HepG2 (cell line): Measurements from ENCODE around the gene LYRM4. TPM values are rescaled to one million over a fixed set of nuclear protein-coding genes. Genes with fewer than 3 reads are reported as not detected.

Source experiments
- AHDC1 ChIP-seq: sonication (generic); formaldehyde crosslinking; IDR thresholded peaks from 2 replicates; pipeline ENCODE4 v1.5.1; 2020; ENCODE audit warnings: mild to moderate bottlenecking, missing genetic modification reagents, borderline replicate concordance
- ARNTL ChIP-seq: sonication (generic); formaldehyde crosslinking; IDR thresholded peaks from 2 replicates; pipeline ENCODE4 v1.4.0; 2020; ENCODE audit warnings: mild to moderate bottlenecking, missing genetic modification reagents
- EP300 ChIP-seq, 3 experiments: sonication (generic) in 1 of 3; formaldehyde crosslinking in 1 of 3; IDR thresholded peaks; 2 replicates each; pipeline versions ENCODE4 v1.5.1 to v1.6.1; 2011 to 2020; ENCODE audit warnings: low read depth in 2 of 3, low read length in 2 of 3, borderline replicate concordance in 1 of 3, improper control_type of control experiment in 1 of 3, mild to moderate bottlenecking in 1 of 3, missing genetic modification reagents in 1 of 3, moderate library complexity in 1 of 3
- FOSL1 ChIP-seq: sonication (generic); formaldehyde crosslinking; IDR thresholded peaks from 2 replicates; pipeline ENCODE4 v1.9.0; 2021; ENCODE audit warnings: missing genetic modification reagents, borderline replicate concordance
- HOXA3 ChIP-seq: sonication (generic); formaldehyde crosslinking; IDR thresholded peaks from 2 replicates; pipeline ENCODE4 v1.5.0; 2020; ENCODE audit warnings: missing genetic modification reagents
- ISL2 ChIP-seq: sonication (generic); formaldehyde crosslinking; IDR thresholded peaks from 2 replicates; pipeline ENCODE4 v1.5.0; 2020; ENCODE audit warnings: missing genetic modification reagents
- JDP2 ChIP-seq: sonication (generic); formaldehyde crosslinking; IDR thresholded peaks from 2 replicates; pipeline ENCODE4 v1.8.1; 2022; ENCODE audit warnings: missing genetic modification reagents, borderline replicate concordance
- PPARG ChIP-seq: conservative IDR thresholded peaks from 2 replicates; pipeline ENCODE4 v1.6.1; 2016; ENCODE audit warnings: missing biosample characterization, missing genetic modification reagents
- SMC3 ChIP-seq: IDR thresholded peaks from 2 replicates; pipeline ENCODE4 v1.6.1; 2011; ENCODE audit warnings: low read length, improper control_type of control experiment
- SPEN ChIP-seq: sonication (generic); formaldehyde crosslinking; IDR thresholded peaks from 2 replicates; pipeline ENCODE4 v1.5.1; 2020; ENCODE audit warnings: low read depth, mild to moderate bottlenecking, missing genetic modification reagents
- TARDBP ChIP-seq: sonication (generic); formaldehyde crosslinking; IDR thresholded peaks from 2 replicates; pipeline ENCODE4 v1.8.0; 2022; ENCODE audit warnings: mild to moderate bottlenecking, missing genetic modification reagents
- TBX3 ChIP-seq: fragments of 450-650 bp; IDR thresholded peaks from 2 replicates; pipeline ENCODE4 v1.6.1; 2017; ENCODE audit warnings: antibody characterized with exemption, mild to moderate bottlenecking, inconsistent platforms, borderline replicate concordance
- ZC3H4 ChIP-seq: sonication (generic); formaldehyde crosslinking; IDR thresholded peaks from 2 replicates; pipeline ENCODE4 v1.4.0; 2020; ENCODE audit warnings: missing genetic modification reagents, borderline replicate concordance
- ZGPAT ChIP-seq: IDR thresholded peaks from 2 replicates; pipeline ENCODE4 v1.6.1; 2016; ENCODE audit warnings: mild to moderate bottlenecking
- ZMYM3 ChIP-seq: sonication (generic); formaldehyde crosslinking; IDR thresholded peaks from 2 replicates; pipeline ENCODE4 v1.5.1; 2020; ENCODE audit warnings: mild to moderate bottlenecking, missing genetic modification reagents
- ZNF282 ChIP-seq: fragments of 450-650 bp; IDR thresholded peaks from 2 replicates; pipeline ENCODE4 v1.6.1; 2018; ENCODE audit not compliant: partially characterized antibody
- ZNF335 ChIP-seq: sonication (generic); formaldehyde crosslinking; IDR thresholded peaks from 2 replicates; pipeline ENCODE4 v1.4.0; 2020; ENCODE audit warnings: missing genetic modification reagents
- ZNF496 ChIP-seq: sonication (generic); formaldehyde crosslinking; IDR thresholded peaks from 2 replicates; pipeline ENCODE4 v1.8.1; 2023; ENCODE audit warnings: mild to moderate bottlenecking, moderate library complexity, missing genetic modification reagents; ENCODE audit not compliant: insufficient replicate concordance
- ZNF644 ChIP-seq: IDR thresholded peaks from 2 replicates; pipeline ENCODE4 v1.6.1; 2016; ENCODE audit warnings: low read depth
- polyA plus RNA-seq, 8 experiments: library from polyadenylated mRNA; depleted of rRNA in 3 of 8; stranded (reverse) in 7 of 8; unstranded in 1 of 8; fragments of >200 nt; fragmentation: Illumina TruSeq in 4 of 8; extraction: Trizol in 4 of 8; gene quantifications; 2 replicates each; pipeline versions ENCODE4 v1.2.1 to v1.2.3, GENCODE V29; 2011 to 2016; ENCODE audit warnings: low read depth in 4 of 8, missing spikeins in 1 of 8, mixed read lengths in 1 of 8; ENCODE audit not compliant: insufficient read depth in 1 of 8
- total RNA-seq, 5 experiments: library from RNA; depleted of rRNA; stranded (reverse); fragments of >200 nt; fragmentation: Illumina TruSeq; extraction: Trizol; gene quantifications; 2 replicates each; pipeline ENCODE4 v1.2.3, GENCODE V29; 2016; ENCODE audit warnings: low read depth in 1 of 5
- TF ChIP-seq, protein P1 (sequence below): sonication (generic); formaldehyde crosslinking; conservative IDR thresholded peaks from 2 replicates; pipeline ENCODE4 v1.4.0; 2020; ENCODE audit warnings: missing genetic modification reagents
- TF ChIP-seq, protein P2 (sequence below): sonication (generic); formaldehyde crosslinking; IDR thresholded peaks from 2 replicates; pipeline ENCODE4 v1.4.0; 2020; ENCODE audit warnings: missing genetic modification reagents

The LYRM4 gene
- total and polyA plus RNA-seq, 2 of the 13 experiments (the other 11 are each of a cell fraction or from before 2014, with no cell fraction given), result 64.6 to 67.5 TPM

GRCh38 chr6:5115168-5115567, 145.6 kb downstream of the LYRM4 start (continued):
- TF ChIP-seq AHDC1 (CRISPR knock-in tag), result peak; percentile 34; the same call in 1 of the 2 replicates
- TF ChIP-seq ZNF335 (CRISPR knock-in tag), result no peak
- TF ChIP-seq ZNF496 (CRISPR knock-in tag), result no peak
- 0 out of 2 replicates have a peak, but pooled peaks have one; percentile 21 for TF ChIP-seq ZMYM3 (CRISPR knock-in tag)
- no peak for TF ChIP-seq JDP2 (CRISPR knock-in tag)
- TF ChIP-seq ARNTL (CRISPR knock-in tag), result no peak
- TF ChIP-seq ZC3H4 (CRISPR knock-in tag), result no peak
- TF ChIP-seq PPARG, result 0 out of 2 replicates have a peak, but pooled peaks have one; percentile 71
- TF ChIP-seq, protein P1, sequence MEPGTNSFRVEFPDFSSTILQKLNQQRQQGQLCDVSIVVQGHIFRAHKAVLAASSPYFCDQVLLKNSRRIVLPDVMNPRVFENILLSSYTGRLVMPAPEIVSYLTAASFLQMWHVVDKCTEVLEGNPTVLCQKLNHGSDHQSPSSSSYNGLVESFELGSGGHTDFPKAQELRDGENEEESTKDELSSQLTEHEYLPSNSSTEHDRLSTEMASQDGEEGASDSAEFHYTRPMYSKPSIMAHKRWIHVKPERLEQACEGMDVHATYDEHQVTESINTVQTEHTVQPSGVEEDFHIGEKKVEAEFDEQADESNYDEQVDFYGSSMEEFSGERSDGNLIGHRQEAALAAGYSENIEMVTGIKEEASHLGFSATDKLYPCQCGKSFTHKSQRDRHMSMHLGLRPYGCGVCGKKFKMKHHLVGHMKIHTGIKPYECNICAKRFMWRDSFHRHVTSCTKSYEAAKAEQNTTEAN, result no peak; the same call in 1 of the 2 replicates
- TF ChIP-seq, protein P2, sequence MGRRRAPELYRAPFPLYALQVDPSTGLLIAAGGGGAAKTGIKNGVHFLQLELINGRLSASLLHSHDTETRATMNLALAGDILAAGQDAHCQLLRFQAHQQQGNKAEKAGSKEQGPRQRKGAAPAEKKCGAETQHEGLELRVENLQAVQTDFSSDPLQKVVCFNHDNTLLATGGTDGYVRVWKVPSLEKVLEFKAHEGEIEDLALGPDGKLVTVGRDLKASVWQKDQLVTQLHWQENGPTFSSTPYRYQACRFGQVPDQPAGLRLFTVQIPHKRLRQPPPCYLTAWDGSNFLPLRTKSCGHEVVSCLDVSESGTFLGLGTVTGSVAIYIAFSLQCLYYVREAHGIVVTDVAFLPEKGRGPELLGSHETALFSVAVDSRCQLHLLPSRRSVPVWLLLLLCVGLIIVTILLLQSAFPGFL (CRISPR knock-in tag), result no peak
- TF ChIP-seq FOSL1, result no peak
- TF ChIP-seq HOXA3 (CRISPR knock-in tag), result peak; percentile 68; the same call in 1 of the 2 replicates
- peak; percentile 25; the same call in 1 of the 2 replicates for TF ChIP-seq TBX3
- TF ChIP-seq ISL2 (CRISPR knock-in tag), result peak; percentile 74
- TF ChIP-seq ZNF282, result no peak
- peak in 1 of 2 experiments; percentile 75; a peak in 2 of 4 replicates for TF ChIP-seq EP300 (IDR thresholded peaks at IDR 0.05; ENCODE audit: low read depth in 2 of 2, low read length in 2 of 2)
- TF ChIP-seq EP300 (CRISPR knock-in tag; IDR thresholded peaks at IDR 0.05; ENCODE audit: borderline replicate concordance), result peak; percentile 58; the same call in 1 of the 2 replicates
- TF ChIP-seq SMC3, result peak; percentile 94
- TF ChIP-seq ZNF644 (CRISPR knock-in tag), result no peak
- peak; percentile 57 for TF ChIP-seq ZGPAT (CRISPR knock-in tag)
- TF ChIP-seq TARDBP (CRISPR knock-in tag), result peak; percentile 61; the same call in 1 of the 2 replicates
- peak; percentile 26; the same call in 1 of the 2 replicates for TF ChIP-seq SPEN (CRISPR knock-in tag)
